Measurements from ENCODE around the gene GIGYF2. TPM values are rescaled to one million over a fixed set of nuclear protein-coding genes. Genes with fewer than 3 reads are reported as not detected.

GIGYF2 gene
- total and polyA plus RNA-seq, 2 of the 13 experiments (the other 11 are each of a cell fraction or from before 2014, with no cell fraction given): 44.9 to 73.5 TPM

GRCh38 chr2:232871835-232872736 lies 175.0 kb downstream of the GIGYF2 start (continued):
- TF ChIP-seq ZNF512B (CRISPR knock-in tag; IDR thresholded peaks at IDR 0.05; ENCODE audit: borderline replicate concordance) (0 out of 2 replicates have a peak, but pooled peaks have one; percentile 3), TFE3 (CRISPR knock-in tag; IDR thresholded peaks at IDR 0.05) (no peak), TRAFD1 (CRISPR knock-in tag; IDR thresholded peaks at IDR 0.05; ENCODE audit: borderline replicate concordance) (no peak), HNF4A (CRISPR knock-in tag; IDR thresholded peaks at IDR 0.05) (peak; percentile 65), ZNF121 (CRISPR knock-in tag; IDR thresholded peaks at IDR 0.05) (peak; percentile 70; the same call in 1 of the 2 replicates), TEAD3 (CRISPR knock-in tag; optimal IDR thresholded peaks at IDR 0.05; ENCODE audit: borderline replicate concordance) (peak; percentile 43), ZNF337 (CRISPR knock-in tag; IDR thresholded peaks at IDR 0.05; ENCODE audit: borderline replicate concordance, low read depth) (peak; percentile 77; the same call in 1 of the 2 replicates), ZGPAT (CRISPR knock-in tag; IDR thresholded peaks at IDR 0.05) (peak; percentile 53; the same call in 1 of the 2 replicates), ZNF687 (CRISPR knock-in tag; IDR thresholded peaks at IDR 0.05) (peak; percentile 97), ARHGAP35 (CRISPR knock-in tag; IDR thresholded peaks at IDR 0.05; ENCODE audit: borderline replicate concordance) (no peak), ZNF33B (CRISPR knock-in tag; IDR thresholded peaks at IDR 0.05) (peak; percentile 63; the same call in 1 of the 2 replicates), ADNP (CRISPR knock-in tag; IDR thresholded peaks at IDR 0.05) (peak; percentile 39; the same call in 1 of the 2 replicates), FOXA1 (IDR thresholded peaks at IDR 0.05) (no peak), FOXA1 (CRISPR knock-in tag; IDR thresholded peaks at IDR 0.05) (peak; percentile 78)
